Pulmonary artery endothelial cell (primary cell): ENCODE data around the gene ALDOA. TPM values are rescaled to one million over a fixed set of nuclear protein-coding genes. Genes with fewer than 3 reads are reported as not detected.

Source experiments
- DNase-seq: peaks from one replicate; pipeline ENCODE4 v3.0.0-alpha.2; 2011; ENCODE audit warnings: low read depth, low spot score
- total RNA-seq: library from RNA; depleted of rRNA; stranded (reverse); fragments of >200 nt; gene quantifications from 2 replicates; pipeline ENCODE4 v1.2.3, GENCODE V29; 2014

ALDOA gene
- total RNA-seq, 1 donor from 2014 or later = 602 TPM

DNA sequence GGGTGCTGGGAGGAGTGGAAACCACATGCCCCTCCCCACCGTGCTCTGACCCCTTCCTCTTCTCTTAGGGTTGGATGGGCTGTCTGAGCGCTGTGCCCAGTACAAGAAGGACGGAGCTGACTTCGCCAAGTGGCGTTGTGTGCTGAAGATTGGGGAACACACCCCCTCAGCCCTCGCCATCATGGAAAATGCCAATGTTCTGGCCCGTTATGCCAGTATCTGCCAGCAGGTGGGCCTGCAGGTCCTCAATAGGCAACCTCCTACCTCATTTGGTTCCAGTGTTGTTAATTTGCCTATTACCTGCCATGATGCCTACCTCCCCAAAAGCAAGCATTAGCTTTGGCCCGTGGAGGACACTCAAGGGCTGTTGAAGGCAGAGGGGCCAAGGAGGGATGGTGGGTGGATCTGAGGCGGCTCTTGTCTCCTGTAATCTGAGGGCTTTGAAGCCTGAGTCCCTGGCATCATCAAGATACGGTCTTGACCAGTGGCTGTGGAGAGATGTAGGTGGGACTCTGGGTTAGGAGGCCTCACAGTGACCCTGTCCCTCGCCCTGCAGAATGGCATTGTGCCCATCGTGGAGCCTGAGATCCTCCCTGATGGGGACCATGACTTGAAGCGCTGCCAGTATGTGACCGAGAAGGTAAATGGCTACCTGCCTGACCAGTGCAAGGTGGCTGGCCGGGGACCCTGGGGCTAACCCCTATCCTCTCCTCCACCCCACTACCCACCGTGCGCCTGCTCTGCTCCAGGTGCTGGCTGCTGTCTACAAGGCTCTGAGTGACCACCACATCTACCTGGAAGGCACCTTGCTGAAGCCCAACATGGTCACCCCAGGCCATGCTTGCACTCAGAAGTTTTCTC is 3.4 kb downstream of the ALDOA start:
- no peak for DNase-seq

DNA sequence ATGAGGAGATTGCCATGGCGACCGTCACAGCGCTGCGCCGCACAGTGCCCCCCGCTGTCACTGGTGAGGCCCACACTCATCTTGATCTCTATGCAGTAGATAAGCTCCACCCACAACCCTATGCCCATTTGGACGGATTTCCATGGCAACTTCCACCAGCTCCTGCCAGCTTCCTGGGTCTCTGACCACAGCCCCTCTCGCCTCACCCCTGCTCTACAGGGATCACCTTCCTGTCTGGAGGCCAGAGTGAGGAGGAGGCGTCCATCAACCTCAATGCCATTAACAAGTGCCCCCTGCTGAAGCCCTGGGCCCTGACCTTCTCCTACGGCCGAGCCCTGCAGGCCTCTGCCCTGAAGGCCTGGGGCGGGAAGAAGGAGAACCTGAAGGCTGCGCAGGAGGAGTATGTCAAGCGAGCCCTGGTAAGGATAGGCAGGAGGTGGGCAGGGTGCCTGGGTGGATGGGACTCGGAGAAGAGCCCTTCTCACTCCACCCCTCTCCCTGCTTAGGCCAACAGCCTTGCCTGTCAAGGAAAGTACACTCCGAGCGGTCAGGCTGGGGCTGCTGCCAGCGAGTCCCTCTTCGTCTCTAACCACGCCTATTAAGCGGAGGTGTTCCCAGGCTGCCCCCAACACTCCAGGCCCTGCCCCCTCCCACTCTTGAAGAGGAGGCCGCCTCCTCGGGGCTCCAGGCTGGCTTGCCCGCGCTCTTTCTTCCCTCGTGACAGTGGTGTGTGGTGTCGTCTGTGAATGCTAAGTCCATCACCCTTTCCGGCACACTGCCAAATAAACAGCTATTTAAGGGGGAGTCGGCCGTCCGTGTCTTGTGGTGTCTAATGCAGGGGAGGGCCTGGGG is 4.3 kb downstream of the ALDOA start:
- DNase-seq = no peak

DNA sequence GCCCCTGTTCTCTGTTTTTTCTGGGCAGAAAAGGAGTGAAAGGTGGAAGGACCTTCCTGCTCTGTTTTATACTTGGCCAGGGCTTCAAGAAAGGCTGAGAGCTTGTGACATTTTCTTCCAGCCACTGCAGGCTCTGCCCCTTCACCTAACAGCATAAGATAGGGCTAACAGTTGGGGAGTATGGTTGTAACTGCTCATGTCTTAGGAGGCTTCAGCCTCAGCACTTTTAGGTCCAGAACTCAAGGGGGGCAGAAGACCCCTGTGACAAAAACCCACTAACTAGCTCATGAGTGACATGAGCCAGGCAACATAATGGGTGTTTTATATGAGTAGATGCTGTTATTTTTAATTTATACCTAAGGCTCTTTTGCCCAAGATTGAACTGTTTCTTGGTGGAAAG is 4.9 kb downstream of the ALDOA start:
- DNase-seq = no peak

DNA sequence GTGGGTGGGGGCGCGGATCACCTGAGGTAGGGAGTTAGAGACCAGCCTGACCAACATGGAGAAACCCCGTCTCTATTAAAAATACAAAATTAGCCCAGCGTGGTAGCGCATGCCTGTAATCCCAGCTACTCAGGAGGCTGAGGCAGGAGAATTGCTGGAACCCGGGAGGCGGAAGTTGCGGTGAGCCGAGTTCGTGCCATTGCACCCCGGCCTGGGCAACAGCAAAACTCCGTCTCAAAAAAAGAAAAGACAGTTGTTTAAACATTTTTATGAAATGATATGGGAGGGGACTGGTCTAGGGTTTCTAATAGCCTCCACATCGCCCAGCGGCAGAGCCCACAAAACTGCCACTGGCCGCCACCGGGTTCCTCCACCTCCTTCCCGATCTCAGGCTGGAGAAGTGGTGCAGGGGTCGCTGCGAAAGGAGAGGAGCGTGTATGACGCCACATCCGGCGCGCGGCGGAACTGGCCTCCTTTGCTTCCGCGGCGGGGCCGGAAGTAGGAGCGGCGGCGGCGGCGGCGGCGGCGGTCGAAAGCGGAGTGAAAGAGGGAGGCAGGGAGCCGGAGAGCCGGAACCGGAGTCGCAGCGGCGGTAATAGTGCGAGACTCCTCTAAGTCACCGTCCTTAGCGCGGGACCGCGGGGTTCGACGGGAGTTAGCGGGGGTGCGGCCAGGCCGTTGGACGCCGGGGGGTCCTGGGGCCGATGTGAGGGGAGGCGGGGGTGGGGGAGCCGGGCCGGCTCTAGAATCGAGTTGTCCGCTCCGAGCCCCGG is 10.1 kb downstream of the ALDOA start, which contains the start of gene PPP4C:
Gene PPP4C (plus strand): TSS at position 492 of the 773 bp plus-strand sequence. CDS start 384 bp downstream, outside the sequence.
- DNase-seq = peak; percentile 62

DNA sequence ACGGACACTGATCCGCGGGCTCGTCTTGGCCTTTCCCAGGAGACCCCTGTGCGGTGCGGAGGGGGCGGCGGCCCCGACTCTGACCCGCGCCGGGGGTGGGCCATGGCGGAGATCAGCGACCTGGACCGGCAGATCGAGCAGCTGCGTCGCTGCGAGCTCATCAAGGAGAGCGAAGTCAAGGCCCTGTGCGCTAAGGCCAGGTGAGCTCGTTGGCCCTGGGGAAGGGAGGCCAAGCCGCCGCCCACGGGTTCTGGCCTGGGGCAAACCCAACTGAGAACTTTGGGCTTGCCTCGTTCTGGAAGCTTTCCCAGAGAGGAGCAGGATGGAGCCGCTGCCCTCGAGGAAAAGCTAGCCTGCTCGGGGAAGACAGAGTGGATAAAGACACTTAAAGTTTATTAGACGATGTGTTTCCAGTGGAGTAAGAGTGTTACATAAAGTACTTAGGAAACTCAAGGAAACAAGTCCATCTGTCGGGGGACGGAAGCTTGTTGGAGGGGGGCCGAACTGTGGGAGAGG is 10.8 kb downstream of the ALDOA start:
- no peak for DNase-seq

DNA sequence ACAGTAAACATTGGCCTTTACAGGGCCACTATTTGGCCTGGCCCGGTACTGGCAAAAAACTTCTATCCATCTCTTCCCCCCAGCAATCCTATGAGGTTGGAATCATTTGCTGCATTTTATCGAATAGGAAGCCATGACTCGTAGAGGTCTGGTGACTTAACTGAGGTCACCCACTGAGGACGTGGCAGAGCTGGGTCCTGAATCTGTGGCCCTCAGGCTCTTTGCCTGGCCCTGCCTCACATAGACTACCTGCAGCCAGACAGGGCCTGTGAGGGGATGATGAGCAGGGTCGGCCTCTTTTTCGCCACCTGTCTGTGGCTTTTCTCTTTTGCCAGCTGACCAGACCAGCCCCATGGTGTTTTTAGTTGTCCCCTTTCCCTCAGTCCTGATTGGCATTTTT is 12.1 kb downstream of the ALDOA start:
- no peak for DNase-seq

DNA sequence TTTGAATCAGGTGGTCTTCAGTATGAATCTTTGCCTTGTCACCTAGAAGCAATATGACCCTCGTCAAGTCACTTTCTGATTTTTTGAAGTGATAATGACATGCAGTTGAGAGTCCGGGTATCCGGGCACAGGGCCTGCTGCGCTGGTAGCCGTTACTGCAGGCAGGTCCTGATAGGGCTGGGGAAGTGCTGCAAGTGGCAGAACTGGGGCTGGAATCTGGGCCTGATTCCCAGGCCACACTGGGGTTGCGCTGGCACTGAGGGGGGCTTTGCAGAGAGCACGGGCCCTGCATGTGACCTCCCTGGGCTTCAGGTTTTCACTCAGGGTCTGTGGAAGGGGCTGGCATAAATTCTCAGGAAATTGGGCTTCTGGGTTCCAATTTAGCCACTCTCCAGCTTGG is 13.2 kb downstream of the ALDOA start:
- no peak for DNase-seq

DNA sequence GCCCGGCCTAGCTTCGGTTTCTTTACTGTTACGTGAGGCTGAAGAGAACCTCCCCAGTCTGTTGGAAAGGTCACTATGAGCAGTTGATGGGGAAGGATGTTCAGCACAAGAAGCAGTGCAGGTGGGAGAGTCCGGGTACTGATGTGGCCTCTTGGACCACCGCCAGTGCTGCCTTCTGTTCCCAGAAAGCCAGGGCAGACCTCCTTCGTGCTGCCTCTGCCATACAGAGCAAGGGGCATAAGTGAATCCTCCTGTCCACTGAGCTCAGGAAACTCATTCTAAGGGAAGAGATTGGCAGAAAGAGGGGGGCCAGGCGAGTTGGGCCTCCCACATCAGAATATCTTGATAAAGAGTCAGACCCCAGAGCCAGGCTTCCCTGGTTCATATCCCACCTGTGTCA is 13.9 kb downstream of the ALDOA start:
- DNase-seq = no peak

DNA sequence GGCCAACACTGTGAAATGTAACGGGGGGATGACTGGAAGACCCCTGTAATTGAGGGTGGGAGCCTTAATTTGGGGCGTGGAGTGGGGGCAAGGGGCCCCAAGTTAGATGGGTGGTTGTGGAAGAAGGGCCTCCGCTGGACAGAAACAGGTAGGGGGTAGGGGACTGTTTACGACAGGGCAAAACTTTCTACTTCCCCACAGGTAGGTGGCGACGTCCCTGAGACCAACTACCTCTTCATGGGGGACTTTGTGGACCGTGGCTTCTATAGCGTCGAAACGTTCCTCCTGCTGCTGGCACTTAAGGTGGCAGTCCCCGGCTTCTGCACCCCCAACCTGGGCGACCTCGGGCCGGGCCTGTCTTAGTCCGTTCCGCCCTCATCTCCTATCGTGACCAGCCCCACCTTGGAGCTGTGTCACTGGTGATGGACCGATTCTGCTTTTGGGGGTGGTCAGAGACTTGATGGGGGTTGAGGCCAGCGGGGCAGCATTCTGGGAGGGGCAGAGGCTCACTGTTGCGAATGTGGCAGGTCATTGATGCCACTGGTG is 17.1 kb downstream of the ALDOA start:
- DNase-seq = no peak

DNA sequence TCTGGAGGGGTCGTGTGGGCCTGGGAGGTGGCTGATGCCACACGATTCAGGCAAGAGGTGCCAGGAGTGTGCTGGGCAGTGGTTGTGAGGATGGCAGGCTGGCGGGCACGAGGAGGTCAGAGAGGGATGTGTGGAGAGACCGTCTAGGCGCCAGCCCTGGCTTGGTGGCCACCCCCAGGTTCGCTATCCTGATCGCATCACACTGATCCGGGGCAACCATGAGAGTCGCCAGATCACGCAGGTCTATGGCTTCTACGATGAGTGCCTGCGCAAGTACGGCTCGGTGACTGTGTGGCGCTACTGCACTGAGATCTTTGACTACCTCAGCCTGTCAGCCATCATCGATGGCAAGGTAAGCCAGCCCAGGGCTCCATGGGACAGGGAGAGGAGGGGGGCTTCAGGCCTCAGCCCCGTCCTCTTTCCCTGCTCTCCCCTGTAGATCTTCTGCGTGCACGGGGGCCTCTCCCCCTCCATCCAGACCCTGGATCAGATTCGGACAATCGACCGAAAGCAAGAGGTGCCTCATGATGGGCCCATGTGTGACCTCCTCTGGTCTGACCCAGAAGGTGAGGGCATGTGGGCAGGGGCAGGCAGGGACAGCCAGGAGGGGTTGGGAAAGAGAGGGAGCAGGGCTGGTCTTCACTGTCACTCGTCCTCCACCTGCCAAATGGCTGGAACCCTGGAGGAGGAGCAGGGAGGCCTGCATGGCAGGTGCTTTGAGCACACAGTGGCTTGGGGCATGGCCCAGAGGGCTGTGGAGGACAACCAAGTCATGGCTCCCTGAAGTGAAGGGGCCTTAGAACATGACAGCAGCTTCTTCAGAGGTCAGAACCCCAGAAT is 17.9 kb downstream of the ALDOA start:
- DNase-seq = no peak

DNA sequence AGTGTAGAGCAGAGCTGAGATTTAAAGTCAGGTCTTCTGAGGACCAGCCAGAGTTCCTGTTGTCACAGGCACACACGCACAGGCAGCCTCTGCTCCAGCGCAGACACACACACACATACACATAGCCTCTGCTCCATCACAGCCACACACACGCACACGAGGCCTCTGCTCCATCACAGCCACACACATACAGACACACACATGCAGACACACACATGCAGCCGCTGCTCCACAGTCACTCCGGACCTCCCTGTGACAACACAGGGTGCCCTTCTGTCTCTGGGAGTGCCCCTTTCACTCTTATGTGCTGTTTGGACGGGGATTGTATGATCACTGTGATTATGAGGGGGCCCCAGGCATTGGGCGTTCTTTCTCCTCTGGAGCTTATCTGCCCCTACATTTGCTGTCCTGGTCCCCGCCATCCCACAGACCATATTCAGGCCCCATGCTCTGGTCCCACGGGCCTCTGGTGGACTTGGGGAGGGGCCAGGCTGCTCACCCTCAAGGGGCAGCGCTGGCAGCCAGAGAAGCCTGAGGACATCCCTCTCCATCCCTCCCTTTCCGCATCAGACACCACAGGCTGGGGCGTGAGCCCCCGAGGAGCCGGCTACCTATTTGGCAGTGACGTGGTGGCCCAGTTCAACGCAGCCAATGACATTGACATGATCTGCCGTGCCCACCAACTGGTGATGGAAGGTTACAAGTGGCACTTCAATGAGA is 18.7 kb downstream of the ALDOA start:
- no peak for DNase-seq

DNA sequence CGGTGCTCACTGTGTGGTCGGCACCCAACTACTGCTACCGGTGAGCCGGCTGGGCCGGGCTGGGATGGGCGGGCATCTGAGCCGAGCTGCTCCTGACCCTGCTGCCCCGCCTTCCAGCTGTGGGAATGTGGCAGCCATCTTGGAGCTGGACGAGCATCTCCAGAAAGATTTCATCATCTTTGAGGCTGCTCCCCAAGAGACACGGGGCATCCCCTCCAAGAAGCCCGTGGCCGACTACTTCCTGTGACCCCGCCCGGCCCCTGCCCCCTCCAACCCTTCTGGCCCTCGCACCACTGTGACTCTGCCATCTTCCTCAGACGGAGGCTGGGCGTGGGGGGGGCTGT is 19.2 kb downstream of the ALDOA start:
- DNase-seq = no peak

DNA sequence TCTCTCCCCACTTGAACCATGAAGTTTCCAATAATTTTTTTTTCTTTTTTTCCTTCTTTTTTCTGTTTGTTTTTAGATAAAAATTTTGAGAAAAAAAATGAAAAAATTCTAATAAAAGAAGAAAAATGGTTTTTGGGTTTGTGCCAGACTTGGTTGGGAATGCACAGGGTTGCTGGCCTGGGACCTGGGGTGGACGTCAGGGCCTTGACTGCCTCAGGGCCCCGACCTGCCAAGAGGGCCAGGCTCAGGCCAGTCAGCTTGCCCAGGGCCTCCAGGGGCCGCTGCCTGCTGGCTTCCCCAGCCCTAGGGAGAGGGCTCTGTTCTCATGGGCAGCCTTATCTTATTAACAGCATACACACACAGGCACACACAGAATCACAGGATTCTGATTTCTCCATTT is 19.7 kb downstream of the ALDOA start:
- DNase-seq = no peak

DNA sequence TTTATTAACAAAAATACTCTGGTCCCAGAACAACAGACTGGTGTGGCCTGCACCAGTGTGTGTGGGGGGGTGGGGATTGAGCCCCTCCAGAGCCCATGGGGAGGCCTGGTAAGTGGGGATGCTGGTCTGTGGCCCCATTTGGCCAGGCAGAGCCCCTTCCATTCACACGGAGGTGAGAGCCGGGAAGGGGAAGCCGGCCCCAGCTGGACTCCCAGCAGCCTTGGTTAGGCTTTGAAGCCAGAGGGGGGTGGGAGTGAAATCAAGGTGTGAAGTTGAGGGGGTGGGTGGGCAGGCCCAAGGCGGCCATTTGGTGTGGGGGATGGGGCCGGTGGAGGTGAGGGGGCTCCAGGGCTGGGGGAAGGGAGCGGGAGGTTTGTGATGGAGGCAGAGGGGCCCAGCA is 20.3 kb downstream of the ALDOA start:
- no peak for DNase-seq

DNA sequence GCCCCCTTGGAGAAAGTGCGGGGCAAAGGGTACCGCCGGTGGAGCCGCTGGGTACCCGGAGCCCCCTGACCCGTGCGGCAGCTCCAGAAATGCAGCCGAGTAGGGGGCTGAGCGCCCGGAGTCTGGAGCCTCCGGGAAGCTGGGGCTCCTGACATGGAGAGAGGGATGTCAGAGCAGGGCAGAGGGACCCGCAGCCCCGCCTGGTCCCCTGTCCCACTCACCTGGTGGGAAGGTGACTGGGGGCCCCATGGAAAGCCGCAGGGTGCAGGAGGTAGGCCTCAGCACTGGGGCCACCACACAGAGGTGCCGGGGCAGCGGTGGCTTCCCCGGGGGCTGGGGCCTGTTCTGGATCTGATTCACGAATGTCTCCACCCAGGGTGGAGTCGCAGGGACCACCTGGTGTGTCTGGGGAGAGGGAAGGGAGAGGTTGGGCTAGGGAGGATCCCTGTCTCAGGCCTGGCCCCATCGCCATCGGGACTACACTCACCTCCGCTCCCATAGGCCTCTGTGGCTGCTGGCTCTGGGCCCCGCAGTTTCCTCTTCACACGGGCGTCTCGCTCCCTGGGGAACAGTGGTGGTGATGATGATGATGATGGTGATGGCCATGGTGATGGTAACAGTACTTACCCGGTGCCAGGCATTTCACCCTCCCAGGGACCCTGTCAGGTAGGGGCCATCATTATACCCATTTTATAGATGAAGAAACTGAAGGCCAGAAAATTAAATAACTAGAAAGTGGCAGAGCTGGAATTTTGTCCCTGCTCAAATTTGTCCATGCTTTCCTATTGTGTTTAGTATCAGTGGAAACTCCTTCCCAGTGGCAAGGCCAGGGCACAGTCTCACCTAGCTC is 21.0 kb downstream of the ALDOA start:
- DNase-seq = no peak

DNA sequence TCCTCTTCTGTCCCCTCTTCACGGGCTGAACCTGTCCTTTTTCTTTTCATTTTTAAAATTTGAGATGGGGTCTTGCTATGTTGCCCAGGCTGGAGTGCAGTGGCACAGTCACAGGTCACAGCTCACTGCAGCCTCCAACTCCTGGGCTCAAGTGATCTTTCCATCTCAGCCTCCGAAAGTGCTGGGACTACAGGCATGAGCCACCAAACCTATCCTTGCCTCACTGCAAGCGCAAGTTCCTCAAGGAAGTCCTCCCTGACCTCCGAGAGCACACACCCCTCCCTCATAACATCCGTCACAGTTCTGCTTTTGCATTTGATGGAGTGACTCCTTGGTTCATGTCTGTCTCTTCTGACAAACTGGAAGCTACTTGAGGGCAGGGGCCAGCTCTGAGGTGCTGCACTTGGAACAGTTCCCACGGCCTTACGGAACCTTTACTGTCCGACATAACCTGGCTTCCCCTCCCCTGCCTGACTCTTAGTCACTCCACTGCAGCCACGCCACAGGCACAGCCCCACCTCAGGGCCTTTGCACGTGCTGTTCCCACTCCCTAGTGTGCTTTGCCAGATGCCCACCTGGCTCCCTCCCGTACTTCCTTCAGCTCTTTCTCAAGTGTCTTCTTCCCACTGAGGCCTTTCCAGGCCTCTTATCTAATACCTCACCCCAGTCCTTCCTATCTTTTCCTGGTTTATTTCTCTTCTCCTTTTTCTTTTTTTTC is 21.8 kb downstream of the ALDOA start:
- DNase-seq = no peak

DNA sequence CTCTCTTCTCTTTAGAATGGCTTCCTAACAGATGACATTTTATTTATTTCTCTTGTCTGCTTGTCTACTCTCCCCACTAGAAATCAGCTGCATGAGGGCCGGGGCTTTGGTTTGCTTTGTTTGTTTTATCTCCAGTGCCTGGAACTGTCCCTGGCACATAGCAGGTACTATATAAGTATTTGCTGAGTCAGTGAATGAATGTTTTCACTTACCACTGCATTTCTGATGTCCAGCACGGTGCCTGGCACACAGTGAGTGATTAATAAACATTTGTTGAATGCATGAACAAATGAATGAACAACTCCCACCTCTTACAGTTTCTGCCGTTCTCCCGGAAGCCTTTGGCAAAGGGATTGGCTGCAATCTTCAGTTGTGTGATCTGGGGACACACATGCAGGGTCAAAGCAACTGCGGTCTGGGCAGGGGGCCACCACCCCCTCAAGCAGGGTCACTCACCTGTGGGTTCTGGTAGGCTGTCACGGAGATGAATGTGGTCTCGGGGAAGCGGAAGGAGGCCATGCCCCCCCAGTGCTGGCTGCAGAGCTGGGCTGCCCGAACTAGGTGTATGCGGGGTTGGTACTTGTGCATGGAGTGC is 22.8 kb downstream of the ALDOA start:
- DNase-seq = no peak
